HG03064 (cell line): ENCODE measurements around the gene PPARD.

Experiments
- ATAC-seq: cut with Tn5 transposase; IDR thresholded peaks from one replicate; pipeline ENCODE4 v1.9.1; 2021; ENCODE audit warnings: low read depth; ENCODE audit not compliant: unreplicated experiment

The PPARD gene

GRCh38 chr6:35461270-35461669 is 118.9 kb downstream of the PPARD start:
- no peak for ATAC-seq

GRCh38 chr6:35463292-35463691 is 120.9 kb downstream of the PPARD start:
- no peak for ATAC-seq

DNA sequence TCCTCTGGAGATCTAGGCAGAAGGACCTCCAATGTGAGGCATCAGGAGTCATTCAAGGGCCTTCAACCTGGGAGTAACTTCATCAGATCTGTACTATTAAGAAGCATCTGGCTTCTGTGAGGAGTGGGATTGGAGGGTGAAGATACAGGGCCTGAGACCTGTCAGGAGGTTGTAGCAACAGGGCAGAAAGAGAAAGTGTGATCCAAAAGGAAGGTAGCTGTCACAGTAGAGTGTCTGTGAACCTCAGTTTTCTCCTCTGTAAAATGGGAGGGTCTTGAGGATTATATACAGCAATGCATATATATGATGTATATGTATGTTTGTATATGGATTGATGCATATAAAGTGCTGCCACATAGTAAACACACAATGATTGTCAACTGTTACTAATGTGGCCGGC is 123.3 kb downstream of the PPARD start:
- no peak for ATAC-seq

GRCh38 chr6:35468181-35468979 is 126.0 kb downstream of the PPARD start, which contains the start of gene RPL10A:
Gene RPL10A (plus strand): TSS chr6:35468401. CDS start chr6:35468435, 34 bp downstream.
- ATAC-seq = peak; percentile 75

DNA sequence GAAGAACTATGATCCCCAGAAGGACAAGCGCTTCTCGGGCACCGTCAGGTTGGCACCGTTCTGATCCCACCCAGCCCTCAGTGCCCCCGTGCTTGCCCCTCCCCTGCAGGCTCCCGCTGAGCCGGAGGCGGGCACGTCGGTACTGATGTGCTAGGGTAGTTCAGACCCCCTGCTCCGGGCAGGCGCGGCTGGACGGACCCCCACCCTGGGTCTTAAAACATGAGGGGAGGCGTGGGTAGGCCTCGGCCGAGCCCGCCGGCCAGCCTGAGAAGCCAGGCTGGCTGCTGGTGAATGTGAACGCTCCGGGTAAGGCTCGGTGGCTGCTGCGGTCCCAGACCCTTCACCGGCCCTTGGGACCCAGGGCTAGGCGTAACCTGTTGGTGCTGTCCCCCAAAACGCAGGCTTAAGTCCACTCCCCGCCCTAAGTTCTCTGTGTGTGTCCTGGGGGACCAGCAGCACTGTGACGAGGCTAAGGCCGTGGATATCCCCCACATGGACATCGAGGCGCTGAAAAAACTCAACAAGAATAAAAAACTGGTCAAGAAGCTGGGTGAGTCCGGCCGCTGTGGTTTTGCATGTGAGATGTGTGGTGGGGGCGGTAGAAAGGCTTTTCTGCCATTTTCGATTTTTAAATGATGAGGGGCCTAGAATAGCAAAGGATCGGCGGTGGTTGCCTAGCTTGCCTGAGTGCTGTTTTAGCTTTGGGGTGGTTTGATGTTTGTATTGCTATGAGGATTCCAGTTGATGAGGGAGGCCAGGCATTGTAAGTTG is 126.8 kb downstream of the PPARD start:
- no peak for ATAC-seq

DNA sequence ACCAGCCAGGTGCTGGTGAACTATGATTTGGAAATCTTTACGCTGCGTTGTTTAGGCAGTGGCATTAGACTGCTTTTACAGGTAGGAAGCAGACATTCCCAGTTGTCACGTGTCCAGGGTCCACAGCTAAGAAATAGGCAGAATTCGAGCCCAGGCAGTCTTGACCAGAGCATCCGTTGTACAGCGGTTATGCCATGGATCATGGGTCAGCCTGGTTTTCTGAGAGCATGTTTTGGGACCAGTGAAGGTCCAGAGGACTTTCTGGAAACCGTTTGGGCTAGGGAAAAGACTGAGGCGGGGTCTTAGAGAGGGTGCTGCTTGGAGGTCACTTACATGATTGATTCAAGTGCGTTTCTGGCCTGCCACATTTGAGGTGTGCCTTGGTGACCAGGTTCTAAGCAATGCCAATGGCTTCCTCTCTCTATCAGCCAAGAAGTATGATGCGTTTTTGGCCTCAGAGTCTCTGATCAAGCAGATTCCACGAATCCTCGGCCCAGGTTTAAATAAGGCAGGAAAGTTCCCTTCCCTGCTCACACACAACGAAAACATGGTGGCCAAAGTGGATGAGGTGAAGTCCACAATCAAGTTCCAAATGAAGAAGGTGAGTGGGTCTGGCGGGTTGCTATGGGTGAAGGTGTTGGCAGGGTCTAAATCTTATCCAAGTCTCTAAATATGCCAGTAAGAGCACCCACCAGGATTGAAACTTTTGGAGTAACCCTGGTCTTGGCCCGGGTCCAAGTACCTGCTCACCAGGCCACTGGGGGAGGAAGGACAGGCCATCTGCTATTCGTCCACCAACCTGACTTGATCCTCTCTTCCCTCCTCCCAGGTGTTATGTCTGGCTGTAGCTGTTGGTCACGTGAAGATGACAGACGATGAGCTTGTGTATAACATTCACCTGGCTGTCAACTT is 127.6 kb downstream of the PPARD start:
- no peak for ATAC-seq

DNA sequence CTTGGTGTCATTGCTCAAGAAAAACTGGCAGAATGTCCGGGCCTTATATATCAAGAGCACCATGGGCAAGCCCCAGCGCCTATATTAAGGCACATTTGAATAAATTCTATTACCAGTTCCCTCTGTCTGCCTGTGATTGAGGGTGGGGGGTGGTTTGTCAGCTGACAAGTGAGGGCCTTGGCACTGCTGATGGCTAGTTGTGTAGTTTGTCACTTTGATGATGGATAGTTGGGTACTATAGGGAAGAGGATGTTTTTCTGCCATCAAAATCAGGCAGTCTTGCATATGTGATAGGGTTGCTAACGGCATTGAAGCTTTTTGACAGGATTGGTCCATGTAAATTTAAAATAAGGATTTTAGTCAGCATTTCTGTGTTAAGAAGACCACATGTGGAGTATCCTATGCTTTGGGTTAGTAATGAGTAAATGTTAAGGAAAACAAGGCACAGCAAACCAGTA is 128.3 kb downstream of the PPARD start:
- ATAC-seq = no peak

DNA sequence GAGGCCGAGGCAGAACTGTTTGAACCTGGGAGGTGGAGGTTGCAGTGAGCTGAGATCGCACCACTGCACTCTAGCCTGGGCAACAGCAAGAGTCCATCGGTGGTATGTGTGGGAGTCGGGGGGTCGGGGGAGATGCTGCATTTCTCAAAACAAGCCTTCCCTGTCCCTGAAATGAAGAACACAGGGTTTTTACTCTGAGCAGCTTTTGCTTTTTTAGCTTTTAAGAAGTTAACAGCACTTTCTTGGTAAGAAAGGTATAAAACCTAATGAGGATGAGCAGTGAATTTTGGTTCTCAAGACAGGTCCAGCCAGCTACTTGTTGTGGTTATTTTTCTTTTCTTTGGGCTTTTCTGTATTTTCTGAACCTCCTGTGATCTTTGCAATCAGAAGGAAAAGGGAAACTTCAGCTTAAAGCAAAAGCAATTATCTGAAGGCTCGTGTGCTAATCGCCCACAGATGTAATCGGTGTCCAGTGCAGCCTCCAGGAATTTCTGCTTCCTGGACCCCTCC is 129.5 kb downstream of the PPARD start:
- no peak for ATAC-seq

GRCh38 chr6:35473075-35473849 is 130.9 kb downstream of the PPARD start:
- ATAC-seq = no peak

GRCh38 chr6:35473850-35474130 is 131.4 kb downstream of the PPARD start:
- ATAC-seq = no peak

DNA sequence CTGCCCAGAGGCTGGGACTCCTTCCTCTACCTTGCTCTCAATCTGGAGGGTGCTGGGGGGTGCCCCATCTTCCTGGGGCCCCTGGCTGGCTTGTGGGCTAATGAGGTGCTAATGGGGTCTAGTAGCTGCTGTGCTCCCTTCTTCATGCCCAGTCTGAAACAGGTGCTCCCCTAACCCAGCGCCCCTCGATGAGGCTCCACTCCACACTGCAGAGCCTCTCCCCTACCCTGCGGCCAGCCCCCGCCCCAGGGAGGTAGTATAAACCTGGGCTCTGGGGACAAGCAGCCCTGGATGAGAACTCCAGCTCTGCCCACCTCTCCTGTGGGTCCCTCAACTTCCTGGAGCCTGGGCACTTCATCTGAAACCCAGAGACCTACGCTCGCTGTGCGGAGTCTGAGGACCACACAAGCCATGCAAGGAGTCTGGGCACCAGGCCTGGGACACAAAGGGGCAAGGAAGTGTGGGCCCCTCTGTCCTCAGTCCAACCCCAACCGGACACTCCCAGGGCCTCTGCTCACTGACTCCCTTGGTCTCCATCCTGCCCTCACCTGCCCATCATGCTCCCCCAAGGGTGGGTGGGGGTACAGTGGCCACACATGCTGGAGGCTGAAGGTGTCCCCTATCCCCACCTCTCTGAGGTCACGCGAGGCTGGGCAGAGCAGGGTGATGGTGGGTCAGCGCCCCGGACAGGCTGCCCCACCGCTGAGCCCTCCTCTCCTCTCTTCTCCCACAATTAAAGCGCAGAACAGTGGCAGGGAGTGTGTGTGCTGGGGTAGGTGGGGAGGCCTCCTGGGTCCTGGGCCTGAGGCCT is 132.0 kb downstream of the PPARD start:
- no peak for ATAC-seq

DNA sequence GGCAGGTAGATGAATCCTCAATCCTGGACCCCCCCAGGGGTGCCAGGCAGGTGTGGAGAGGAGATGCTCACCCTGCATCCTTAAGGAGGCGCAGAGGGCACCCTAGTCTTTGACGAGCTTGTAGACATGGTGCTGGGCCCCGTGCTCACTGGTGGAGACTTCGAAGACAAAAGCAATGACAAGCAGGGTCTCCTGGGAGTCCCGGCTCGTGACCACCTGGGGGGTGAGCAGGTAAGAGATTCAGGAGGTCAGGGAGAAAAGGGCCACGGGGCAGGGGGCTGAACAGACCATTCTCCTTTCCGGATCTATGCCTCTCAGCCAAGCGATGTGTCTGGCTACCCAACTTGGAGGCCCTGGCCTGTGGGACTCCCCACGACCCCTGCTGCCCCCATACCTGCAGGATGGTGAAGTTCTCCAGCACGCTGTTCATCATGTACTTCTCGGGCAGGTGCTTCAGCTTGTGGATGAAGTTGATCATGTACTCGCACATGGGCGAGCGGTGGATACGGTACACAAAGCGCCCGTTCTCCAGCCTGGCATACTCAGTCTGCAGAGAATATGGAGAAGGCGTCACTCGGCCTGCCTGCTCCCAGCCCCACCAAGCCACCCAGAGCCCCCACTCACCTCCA is 132.7 kb downstream of the PPARD start:
- ATAC-seq = no peak

GRCh38 chr6:35475573-35475972 is 133.2 kb downstream of the PPARD start:
- ATAC-seq = no peak

DNA sequence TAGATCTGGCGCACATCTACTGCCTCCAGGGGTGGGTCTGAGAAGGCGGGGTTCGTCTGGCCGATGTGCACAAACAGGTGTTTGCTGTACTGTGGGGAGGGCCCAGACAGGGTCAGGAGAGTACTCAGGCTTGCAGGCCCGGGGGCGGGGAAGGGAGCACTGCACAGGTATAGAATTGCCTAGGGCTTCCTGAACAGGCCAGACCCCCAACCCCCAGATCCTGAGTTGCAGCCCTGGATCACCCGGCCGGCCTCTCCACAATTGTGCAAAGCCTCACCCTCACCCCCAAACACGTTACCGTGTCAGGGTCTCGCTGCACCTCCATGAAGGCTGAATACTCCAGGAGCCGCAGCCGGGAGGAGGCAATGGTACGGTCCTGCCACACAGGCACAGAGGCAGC is 133.6 kb downstream of the PPARD start:
- ATAC-seq = no peak

DNA sequence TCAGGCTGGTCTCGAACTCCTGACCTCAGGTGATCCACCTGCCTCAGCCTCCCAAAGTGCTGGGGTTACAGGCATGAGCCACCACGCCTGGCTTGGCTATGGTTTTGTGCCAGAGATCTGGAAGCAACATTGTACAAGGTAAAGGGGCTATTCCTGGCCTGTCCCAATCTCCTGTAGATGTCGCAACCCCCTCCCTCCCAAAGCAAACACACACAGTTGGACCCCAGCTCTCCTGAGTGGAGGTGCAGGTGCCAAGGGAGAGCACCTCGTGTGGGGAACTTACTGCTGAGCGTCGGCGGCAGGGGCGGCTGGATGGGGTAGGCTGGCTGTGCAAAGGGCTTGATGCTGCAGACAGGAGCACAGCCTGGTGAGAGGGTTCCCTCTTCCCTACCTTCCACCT is 134.7 kb downstream of the PPARD start:
- no peak for ATAC-seq
